OCI-LY1 (cell line): ENCODE results near the gene CHRNA4.

Experiments
- EZH2 ChIP-seq: fragments of 200-600 bp; sonication (generic), shearing (Covaris generic); IDR thresholded peaks from 2 replicates; pipeline ENCODE4 v1.8.0; 2017; ENCODE audit warnings: borderline replicate concordance, mixed run types, mild to moderate bottlenecking, antibody characterized with exemption, low read length, moderate library complexity, mixed read lengths
- TF ChIP-seq, protein P1 (sequence below): fragments of 200-600 bp; sonication (generic), shearing (Covaris generic); IDR thresholded peaks from 2 replicates; pipeline ENCODE4 v1.5.1; 2017; ENCODE audit warnings: mild to moderate bottlenecking, antibody characterized with exemption, low read length, moderate library complexity, mixed read lengths

DNA sequence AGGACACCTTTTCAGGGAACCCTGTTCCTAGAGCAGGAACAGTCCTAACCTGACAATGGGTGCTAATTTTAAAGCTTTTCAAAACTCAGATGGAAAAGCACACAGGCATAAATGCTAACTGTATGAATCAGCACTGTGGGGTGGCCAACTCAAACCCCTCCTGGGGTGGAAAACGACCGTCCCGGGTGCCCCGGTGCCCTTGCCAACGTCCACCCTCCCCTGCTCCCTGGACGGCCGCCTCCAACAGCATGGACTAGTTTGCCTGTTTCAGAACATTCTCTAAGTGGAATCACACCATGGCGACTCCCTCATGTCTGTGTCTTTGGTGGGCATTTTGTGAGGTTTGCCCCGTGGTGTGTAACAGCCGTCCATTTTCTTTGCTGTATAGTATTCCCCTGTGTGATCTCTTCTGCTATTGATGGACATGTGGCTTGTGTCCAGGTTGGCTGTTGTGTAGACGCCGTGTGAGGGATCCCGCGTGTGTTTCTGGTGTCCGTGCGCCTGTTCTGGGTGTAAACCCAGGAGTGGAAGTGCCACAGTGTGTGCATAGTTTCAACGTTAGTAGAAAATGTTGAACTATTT is 62.3 kb downstream of the CHRNA4 start:
- TF ChIP-seq, protein P1, sequence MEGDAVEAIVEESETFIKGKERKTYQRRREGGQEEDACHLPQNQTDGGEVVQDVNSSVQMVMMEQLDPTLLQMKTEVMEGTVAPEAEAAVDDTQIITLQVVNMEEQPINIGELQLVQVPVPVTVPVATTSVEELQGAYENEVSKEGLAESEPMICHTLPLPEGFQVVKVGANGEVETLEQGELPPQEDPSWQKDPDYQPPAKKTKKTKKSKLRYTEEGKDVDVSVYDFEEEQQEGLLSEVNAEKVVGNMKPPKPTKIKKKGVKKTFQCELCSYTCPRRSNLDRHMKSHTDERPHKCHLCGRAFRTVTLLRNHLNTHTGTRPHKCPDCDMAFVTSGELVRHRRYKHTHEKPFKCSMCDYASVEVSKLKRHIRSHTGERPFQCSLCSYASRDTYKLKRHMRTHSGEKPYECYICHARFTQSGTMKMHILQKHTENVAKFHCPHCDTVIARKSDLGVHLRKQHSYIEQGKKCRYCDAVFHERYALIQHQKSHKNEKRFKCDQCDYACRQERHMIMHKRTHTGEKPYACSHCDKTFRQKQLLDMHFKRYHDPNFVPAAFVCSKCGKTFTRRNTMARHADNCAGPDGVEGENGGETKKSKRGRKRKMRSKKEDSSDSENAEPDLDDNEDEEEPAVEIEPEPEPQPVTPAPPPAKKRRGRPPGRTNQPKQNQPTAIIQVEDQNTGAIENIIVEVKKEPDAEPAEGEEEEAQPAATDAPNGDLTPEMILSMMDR = no peak
- TF ChIP-seq EZH2 = no peak
